Uterine smooth muscle cell (primary cell): ENCODE data around the gene ODAD2. TPM values are rescaled to one million over a fixed set of nuclear protein-coding genes. Genes with fewer than 3 reads are reported as not detected.

Experiments used
- total RNA-seq: library from RNA; depleted of rRNA; stranded (reverse); fragments of >200 nt; gene quantifications from 2 replicates; pipeline ENCODE4 v1.2.3, GENCODE V29; 2014

Gene ODAD2, protein sequence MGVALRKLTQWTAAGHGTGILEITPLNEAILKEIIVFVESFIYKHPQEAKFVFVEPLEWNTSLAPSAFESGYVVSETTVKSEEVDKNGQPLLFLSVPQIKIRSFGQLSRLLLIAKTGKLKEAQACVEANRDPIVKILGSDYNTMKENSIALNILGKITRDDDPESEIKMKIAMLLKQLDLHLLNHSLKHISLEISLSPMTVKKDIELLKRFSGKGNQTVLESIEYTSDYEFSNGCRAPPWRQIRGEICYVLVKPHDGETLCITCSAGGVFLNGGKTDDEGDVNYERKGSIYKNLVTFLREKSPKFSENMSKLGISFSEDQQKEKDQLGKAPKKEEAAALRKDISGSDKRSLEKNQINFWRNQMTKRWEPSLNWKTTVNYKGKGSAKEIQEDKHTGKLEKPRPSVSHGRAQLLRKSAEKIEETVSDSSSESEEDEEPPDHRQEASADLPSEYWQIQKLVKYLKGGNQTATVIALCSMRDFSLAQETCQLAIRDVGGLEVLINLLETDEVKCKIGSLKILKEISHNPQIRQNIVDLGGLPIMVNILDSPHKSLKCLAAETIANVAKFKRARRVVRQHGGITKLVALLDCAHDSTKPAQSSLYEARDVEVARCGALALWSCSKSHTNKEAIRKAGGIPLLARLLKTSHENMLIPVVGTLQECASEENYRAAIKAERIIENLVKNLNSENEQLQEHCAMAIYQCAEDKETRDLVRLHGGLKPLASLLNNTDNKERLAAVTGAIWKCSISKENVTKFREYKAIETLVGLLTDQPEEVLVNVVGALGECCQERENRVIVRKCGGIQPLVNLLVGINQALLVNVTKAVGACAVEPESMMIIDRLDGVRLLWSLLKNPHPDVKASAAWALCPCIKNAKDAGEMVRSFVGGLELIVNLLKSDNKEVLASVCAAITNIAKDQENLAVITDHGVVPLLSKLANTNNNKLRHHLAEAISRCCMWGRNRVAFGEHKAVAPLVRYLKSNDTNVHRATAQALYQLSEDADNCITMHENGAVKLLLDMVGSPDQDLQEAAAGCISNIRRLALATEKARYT
- total RNA-seq, result 3.5 and 8.4 TPM in 2 replicates

GRCh38 chr10:27998954-27999275, at the start of gene ODAD2:
Gene ODAD2 (minus strand): TSS chr10:27999079. CDS start chr10:27995142, 3,937 bp downstream.

